GM12891 (cell line): ENCODE results near the gene C19orf53.

ENCODE experiments used
- POLR2A ChIP-seq: IDR thresholded peaks from 2 replicates; pipeline ENCODE4 v1.6.1; 2011; ENCODE audit warnings: low read depth, low read length, control low read depth
- POLR2AphosphoS5 ChIP-seq: IDR thresholded peaks from 2 replicates; pipeline ENCODE4 v1.6.1; 2011; ENCODE audit warnings: low read depth, low read length, control low read depth
- TAF1 ChIP-seq: IDR thresholded peaks from 2 replicates; pipeline ENCODE4 v1.6.1; 2011; ENCODE audit warnings: low read depth, low read length, control low read depth

- TF ChIP-seq POLR2A: no peak
- no peak for TF ChIP-seq POLR2AphosphoS5
- TF ChIP-seq TAF1: no peak
Measured at GRCh38 chr19:13782537-13782936, 8.3 kb downstream of the C19orf53 start.
